DMS 273 (cell line): ENCODE data around the gene ACTL8.

Experiments used
- DNase-seq: peaks from one replicate; lab custom pipeline; 2025; ENCODE audit not compliant: unreplicated experiment; lab: John Stamatoyannopoulos, UW

The ACTL8 gene

GRCh38 chr1:17873007-17873675, 118.0 kb downstream of the ACTL8 start:
- DNase-seq: peak; percentile 76

- DNase-seq: peak; percentile 68
These were observed 119.1 kb downstream of the ACTL8 start for GRCh38 chr1:17874231-17874630.

GRCh38 chr1:17874710-17875109, 119.6 kb downstream of the ACTL8 start:
- peak; percentile 22 for DNase-seq

- no peak for DNase-seq
These were observed 120.2 kb downstream of the ACTL8 start for GRCh38 chr1:17875171-17875881.

- no peak for DNase-seq
These were observed 120.7 kb downstream of the ACTL8 start for GRCh38 chr1:17875882-17876280.
